Effector memory CD4-positive, alpha-beta T cell (primary cell): ENCODE measurements around the gene FRMD6.
A peak's percentile ranks its signal among the peaks of the same experiment; 100 is the strongest.
"Not testable (repeated sequence)": the region's sequence is repeated elsewhere in the genome, so short reads cannot be mapped to it uniquely, and the experiment has no call there.

Source experiments
- DNase-seq, 3 donors: peaks; one replicate each; pipeline ENCODE4 v3.0.0-alpha.2; 2020
- H3K27ac ChIP-seq: 2 replicates; pipeline ENCODE4 v1.7.0; 2013; ENCODE audit warnings: mild to moderate bottlenecking, low read length, moderate library complexity; ENCODE audit not compliant: insufficient read depth, poor library complexity, severe bottlenecking
- H3K27me3 ChIP-seq: replicated peaks from 2 replicates; pipeline ENCODE4 v1.7.0; 2013; ENCODE audit warnings: mild to moderate bottlenecking, low read length; ENCODE audit not compliant: insufficient read depth, control insufficient read depth, poor library complexity, severe bottlenecking
- H3K36me3 ChIP-seq: 2 replicates; pipeline ENCODE4 v1.7.0; 2013; ENCODE audit warnings: mild to moderate bottlenecking, low read length, moderate library complexity; ENCODE audit not compliant: control insufficient read depth, insufficient read depth
- H3K4me1 ChIP-seq: 2 replicates; pipeline ENCODE4 v1.7.0; 2013; ENCODE audit warnings: low read length, mild to moderate bottlenecking; ENCODE audit not compliant: control insufficient read depth, insufficient read depth, poor library complexity, severe bottlenecking
- H3K4me3 ChIP-seq: 2 replicates; pipeline ENCODE4 v1.7.0; 2013; ENCODE audit warnings: low read length, low read depth, mild to moderate bottlenecking; ENCODE audit not compliant: insufficient read depth, poor library complexity, severe bottlenecking
- H3K9me3 ChIP-seq: 2 replicates; pipeline ENCODE4 v1.7.0; 2013; ENCODE audit warnings: mild to moderate bottlenecking, low read length, moderate library complexity; ENCODE audit not compliant: control insufficient read depth

FRMD6 gene

GRCh38 chr14:51751611-51752345 is 100.1 kb downstream of the FRMD6 start:
- not testable (repeated sequence) for DNase-seq, H3K36me3 ChIP-seq, H3K9me3 ChIP-seq, H3K27me3 ChIP-seq, H3K4me1 ChIP-seq, H3K27ac ChIP-seq, H3K4me3 ChIP-seq

GRCh38 chr14:51757756-51758155 is 106.0 kb downstream of the FRMD6 start:
- H3K27ac ChIP-seq, result not testable (repeated sequence)

GRCh38 chr14:51759950-51760349 is 108.2 kb downstream of the FRMD6 start:
- no peak overlapping the region for H3K4me3 ChIP-seq
- H3K9me3 ChIP-seq, result no peaks in the 10 kb centered on the region
- H3K27ac ChIP-seq, result no peak overlapping the region
- H3K36me3 ChIP-seq, result no peaks in the 10 kb centered on the region
- H3K4me1 ChIP-seq, result no peaks in the 10 kb centered on the region
- DNase-seq, result no peak
- no peaks in the 10 kb centered on the region for H3K27me3 ChIP-seq

More at GRCh38 chr14:51757756-51758155, 106.0 kb downstream of the FRMD6 start:
- not testable (repeated sequence) for DNase-seq, H3K27me3 ChIP-seq, H3K4me3 ChIP-seq, H3K36me3 ChIP-seq, H3K4me1 ChIP-seq, H3K9me3 ChIP-seq

GRCh38 chr14:51765726-51766125 is 114.0 kb downstream of the FRMD6 start:
- not testable (repeated sequence) for H3K36me3 ChIP-seq, H3K4me3 ChIP-seq, H3K9me3 ChIP-seq, DNase-seq, H3K27ac ChIP-seq, H3K27me3 ChIP-seq, H3K4me1 ChIP-seq

- H3K9me3 ChIP-seq, H3K27ac ChIP-seq, H3K36me3 ChIP-seq, H3K27me3 ChIP-seq, DNase-seq, H3K4me3 ChIP-seq, H3K4me1 ChIP-seq: not testable (repeated sequence)
Observed at GRCh38 chr14:51766586-51766985, 114.9 kb downstream of the FRMD6 start.

- H3K27ac ChIP-seq, result not testable (repeated sequence)
Observed at GRCh38 chr14:51769261-51769660, 117.6 kb downstream of the FRMD6 start.

GRCh38 chr14:51774209-51774608 is 122.5 kb downstream of the FRMD6 start:
- H3K4me1 ChIP-seq, result no peaks in the 10 kb centered on the region
- H3K36me3 ChIP-seq, result no peaks in the 10 kb centered on the region
- H3K4me3 ChIP-seq, result no peak overlapping the region
- no peak overlapping the region for H3K27ac ChIP-seq
- H3K27me3 ChIP-seq, result no peaks in the 10 kb centered on the region
- peak in 1 of 3 donors; percentile 3 for DNase-seq
- H3K9me3 ChIP-seq, result no peaks in the 10 kb centered on the region

More at GRCh38 chr14:51769261-51769660, 117.6 kb downstream of the FRMD6 start:
- DNase-seq, H3K4me3 ChIP-seq, H3K27me3 ChIP-seq, H3K9me3 ChIP-seq, H3K36me3 ChIP-seq, H3K4me1 ChIP-seq: not testable (repeated sequence)

- Histone ChIP-seq H3K9me3 (no peaks in the 10 kb centered on the region), H3K4me1 (peaks cover 7% of the 10 kb centered on the region), H3K27ac (no peak overlapping the region), H3K4me3 (no peak overlapping the region), H3K27me3 (no peaks in the 10 kb centered on the region), H3K36me3 (no peaks in the 10 kb centered on the region)
- peak in 1 of 3 donors; percentile 2 for DNase-seq
Observed at GRCh38 chr14:51776102-51776894, 124.6 kb downstream of the FRMD6 start.

- no peak overlapping the region for H3K4me3 ChIP-seq
Observed at GRCh38 chr14:51780006-51780692, 128.4 kb downstream of the FRMD6 start.

More at GRCh38 chr14:51780006-51780692, 128.4 kb downstream of the FRMD6 start:
- H3K36me3 ChIP-seq, result no peaks in the 10 kb centered on the region
- H3K9me3 ChIP-seq, result no peaks in the 10 kb centered on the region
- peak; percentile 39 to 60 (median 50) for DNase-seq
- peaks cover 7% of the 10 kb centered on the region for H3K4me1 ChIP-seq
- no peak overlapping the region for H3K27ac ChIP-seq
- no peaks in the 10 kb centered on the region for H3K27me3 ChIP-seq
